Fibroblast of skin of back (primary cell): ENCODE measurements around the gene IQGAP2.
A peak's percentile ranks its signal among the peaks of the same experiment; 100 is the strongest.
"Not testable (repeated sequence)": the region's sequence is repeated elsewhere in the genome, so short reads cannot be mapped to it uniquely, and the experiment has no call there.

ENCODE experiments used
- DNase-seq: peaks from one replicate; pipeline ENCODE4 v3.0.0-alpha.2; 2013

Gene IQGAP2

GRCh38 chr5:76413746-76414145 is 10.7 kb downstream of the IQGAP2 start:
- no peak for DNase-seq

DNA sequence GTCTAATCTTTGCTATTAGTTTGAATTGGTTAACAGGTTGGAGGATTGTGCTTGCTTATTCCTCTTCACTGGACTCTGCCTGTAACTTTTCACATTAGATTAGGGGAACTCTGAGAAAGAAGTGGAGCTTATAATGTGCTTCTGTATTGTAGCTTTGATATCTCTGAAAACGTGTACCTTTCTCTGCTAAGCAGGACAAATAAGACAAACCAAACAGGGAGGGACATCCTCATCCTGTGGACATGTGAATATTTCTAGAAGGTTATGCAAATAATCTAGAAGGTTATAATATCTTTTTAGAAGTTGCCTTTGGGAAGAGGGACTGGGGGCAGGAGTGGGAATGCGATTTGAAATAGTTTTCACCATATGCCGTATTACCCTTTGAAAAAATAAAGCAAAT is 11.7 kb downstream of the IQGAP2 start:
- no peak for DNase-seq

- no peak for DNase-seq
These were observed 12.8 kb downstream of the IQGAP2 start for GRCh38 chr5:76415855-76416254.

- no peak for DNase-seq
These were observed 16.7 kb downstream of the IQGAP2 start for GRCh38 chr5:76419597-76420298.

GRCh38 chr5:76422227-76422626 is 19.1 kb downstream of the IQGAP2 start:
- no peak for DNase-seq

- DNase-seq, result no peak
These were observed 19.7 kb downstream of the IQGAP2 start for GRCh38 chr5:76422742-76423141.

- DNase-seq, result no peak
These were observed 22.1 kb downstream of the IQGAP2 start for GRCh38 chr5:76425146-76425545.

GRCh38 chr5:76425928-76426804 is 23.1 kb downstream of the IQGAP2 start:
- DNase-seq, result peak; percentile 34

DNA sequence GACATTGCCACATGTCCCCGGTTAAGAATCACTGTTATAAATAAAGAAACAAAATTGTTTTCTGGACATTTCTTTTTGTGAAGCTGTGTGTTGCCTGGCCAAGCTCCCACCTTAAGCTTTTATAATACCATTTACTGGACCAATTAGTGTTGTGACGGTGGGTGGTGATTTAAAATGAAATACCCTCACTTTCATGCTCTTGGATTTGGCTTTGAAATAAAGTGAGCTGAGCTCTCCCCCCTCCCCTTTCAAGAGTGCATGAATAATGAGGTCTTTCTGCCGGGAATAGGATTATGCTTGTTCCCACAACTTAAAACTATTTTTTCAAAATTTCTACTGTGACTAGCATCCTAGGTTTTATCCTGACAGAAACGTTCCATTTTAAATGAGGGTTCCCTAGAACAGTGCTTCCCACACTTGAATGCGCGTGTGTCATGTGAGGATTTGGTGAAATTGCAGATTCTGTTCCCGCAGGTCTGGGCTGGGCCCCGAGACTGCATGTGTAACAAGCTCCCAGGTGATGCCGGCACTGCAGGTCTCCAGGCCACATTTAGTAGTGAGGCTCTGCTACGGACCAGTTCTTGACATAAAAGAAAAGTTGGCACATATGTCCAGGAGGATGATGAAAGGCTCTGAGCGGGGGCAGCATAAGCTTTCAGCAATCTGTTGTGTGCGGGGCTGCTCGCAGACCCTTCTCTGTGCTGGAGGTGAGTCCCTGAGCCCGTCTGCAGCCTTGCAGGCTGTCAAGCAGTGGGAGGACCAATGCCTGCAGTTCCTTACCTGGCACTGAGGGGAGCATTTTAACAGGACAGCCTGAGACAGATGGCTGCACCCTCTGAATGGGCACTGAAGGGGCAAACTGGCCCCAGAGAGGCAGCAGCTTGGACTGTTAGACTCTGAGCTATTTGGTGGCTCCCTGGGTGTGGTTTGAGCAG is 24.4 kb downstream of the IQGAP2 start:
- DNase-seq, result no peak

DNA sequence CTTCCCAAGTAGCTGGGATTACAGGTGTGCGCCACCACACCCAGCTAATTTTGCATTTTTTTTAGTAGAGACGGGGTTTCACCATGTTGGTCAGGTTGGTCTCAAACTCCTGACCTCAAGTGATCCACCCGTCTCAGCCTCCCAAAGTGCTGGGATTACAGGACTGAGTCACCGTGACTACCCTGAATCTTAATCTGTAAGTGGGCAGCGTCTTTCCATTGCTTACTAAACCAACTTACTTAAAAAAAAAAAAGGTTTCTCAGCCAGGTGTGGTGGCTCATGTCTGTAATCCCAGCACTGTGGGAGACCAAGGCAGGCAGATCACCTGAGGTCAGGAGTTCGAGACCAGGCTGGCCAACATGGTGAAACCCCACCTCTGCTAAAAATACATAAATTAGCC is 25.5 kb downstream of the IQGAP2 start:
- not testable (repeated sequence) for DNase-seq

DNA sequence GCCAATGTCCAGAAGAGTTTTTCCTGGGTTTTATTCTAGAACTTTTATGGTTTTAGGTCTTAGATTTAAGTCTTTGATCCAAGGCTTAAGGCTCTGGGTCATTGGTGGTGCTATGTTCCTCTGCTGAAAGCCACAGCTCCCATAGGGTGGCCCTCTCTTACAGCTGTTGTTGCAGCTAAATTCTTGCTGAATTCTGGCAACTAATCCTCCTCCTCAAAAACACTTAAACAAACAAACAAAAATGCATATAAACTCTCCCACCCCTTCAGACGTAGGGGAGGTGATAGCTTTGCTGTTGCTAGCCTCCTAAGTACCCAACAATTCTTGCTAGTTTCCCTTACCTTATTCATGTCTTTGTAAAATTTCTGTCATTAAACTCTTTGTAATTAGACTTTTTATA is 30.2 kb downstream of the IQGAP2 start:
- no peak for DNase-seq

DNA sequence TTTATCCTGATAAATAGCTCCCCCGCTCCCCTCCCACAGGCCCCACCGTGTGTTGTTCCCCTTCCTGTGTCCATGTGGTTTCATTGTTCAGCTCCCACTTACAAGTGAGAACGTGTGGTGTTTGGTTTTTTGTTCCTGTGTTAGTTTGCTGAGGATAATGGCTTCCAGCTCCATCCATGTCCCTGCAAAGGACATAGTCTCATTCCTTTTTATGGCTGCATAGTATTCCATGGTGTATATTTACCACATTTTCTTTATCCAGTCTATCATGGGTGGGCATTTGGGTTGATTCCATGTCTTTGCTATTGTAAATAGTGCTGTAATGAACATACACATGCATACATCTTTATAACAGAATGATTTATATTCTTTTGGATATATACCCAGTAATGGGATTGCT is 34.4 kb downstream of the IQGAP2 start:
- not testable (repeated sequence) for DNase-seq

DNA sequence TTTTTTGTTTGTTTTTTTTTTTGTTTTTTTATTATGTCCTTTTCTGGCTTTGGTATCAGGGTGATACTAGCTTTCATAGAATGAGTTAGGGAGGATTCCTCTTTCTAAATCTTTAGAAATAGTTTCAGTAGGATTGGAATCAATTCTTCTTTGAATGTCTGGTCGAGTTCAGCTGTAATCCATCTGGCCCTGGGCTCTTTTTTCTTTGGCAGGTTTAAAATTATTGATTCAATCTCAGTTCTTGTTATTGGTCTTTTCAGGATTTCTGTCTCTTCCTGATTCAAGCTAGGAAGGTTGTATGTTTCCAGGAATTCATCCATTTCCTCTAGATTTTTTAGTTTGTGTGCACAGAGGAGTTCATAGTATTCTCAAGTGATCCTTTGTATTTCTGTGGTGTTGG is 34.9 kb downstream of the IQGAP2 start:
- no peak for DNase-seq

GRCh38 chr5:76439201-76439600 is 36.1 kb downstream of the IQGAP2 start:
- no peak for DNase-seq

- no peak for DNase-seq
These were observed 36.8 kb downstream of the IQGAP2 start for GRCh38 chr5:76439929-76440328.

DNA sequence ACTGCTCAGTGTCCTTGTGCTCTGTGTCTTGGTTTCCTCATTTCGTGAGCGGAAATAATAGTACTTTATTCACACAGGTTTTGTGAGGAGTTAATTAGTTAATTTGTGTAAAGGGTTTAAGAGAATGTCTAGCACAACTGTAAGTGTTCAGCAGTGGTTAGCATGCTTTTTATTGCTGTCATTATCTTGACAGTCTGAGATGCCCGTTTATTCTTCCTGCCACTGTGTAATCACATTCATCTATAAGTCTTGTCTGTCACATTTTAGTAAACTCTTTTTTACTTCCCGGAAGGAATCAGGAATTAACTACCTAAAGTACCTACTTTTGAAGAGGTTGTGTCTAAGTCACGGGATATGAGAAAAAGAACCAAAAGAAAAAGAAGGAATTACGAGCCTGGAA is 38.0 kb downstream of the IQGAP2 start:
- DNase-seq, result no peak

DNA sequence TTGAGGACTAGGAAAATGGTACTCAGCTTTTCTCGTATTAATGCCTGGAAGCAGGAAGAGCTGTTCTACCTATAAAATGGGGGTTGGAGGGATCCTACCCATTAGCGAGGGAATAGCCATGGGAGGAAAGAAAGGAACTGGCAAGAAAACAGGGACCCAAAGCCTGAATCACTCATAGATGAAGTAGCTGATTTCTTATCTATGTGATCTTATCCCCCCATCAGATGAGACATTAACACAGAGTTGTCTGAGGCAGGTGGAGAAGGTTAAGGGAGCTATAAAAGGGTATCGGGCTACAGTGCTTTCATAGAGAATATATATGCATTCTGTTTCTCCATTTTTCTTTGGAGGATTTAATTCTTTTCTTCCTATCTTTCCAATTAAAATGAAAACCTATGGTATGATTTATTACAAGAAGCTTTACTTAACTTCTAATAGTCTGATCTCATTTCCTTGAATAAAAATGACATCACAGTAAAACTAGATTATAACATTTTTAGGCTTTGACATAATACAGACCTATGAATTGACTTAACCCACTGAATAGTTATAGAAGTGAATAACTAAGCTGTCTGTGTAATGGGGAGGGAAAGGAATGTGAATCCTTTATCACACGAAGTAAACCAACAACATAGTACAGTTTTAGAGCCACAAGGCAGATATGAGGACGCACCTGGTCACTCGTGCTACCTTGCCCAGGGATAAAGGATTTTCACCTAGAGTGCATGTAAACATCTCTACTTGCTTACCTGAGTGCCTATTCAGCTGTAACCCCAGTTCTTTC is 39.0 kb downstream of the IQGAP2 start:
- DNase-seq, result no peak

DNA sequence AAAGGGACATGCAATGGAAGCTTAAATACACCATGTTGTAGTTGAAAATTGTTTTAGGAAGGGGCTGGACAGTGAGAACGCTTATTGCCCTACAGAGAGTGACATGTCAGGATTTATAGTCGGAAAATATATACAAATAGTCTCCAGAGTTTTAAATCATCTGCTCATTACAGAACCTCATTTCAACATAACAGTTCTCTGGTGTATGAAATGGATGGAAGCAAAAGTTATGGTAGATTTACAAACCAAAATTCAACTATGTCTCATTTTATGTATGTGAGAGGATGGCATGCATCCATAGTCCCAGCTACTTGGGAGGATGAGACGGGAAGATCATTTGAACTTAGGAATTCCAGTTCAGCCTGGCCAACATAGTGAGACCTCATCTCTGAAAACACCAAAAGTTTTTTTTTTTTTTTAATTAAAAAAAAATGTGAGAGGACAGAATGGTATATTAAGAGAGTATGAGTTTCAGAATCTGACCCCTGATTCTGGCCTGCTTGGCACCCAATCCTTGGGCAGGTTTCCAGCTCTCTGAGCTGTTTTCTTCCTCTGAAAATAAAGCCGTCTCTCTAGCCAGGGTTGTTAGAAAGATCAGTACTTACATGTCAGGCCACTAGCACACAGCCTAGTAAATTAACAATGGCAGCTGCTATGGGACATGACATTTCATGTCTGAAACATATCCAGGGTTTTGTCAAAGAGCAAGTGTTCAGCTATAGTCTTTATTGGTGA is 40.1 kb downstream of the IQGAP2 start:
- no peak for DNase-seq

DNA sequence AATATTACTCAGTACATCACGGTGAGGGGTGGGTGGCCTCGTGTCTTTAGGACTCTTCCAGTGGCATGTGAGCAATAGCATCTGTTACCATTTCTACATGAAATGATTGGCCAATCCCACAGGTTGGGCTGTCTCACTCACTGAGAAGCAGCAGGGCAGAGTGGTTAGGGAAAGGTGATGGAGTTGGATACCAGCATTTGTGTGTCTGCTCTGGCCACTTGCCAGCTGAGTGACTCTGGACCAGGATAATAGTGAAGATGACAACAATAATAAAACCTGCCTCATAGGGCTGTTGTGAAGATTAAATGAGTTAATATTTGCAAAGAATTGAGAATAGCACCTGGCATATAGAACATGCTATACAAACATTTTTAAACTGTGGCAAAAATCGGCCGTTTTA is 42.0 kb downstream of the IQGAP2 start:
- no peak for DNase-seq

DNA sequence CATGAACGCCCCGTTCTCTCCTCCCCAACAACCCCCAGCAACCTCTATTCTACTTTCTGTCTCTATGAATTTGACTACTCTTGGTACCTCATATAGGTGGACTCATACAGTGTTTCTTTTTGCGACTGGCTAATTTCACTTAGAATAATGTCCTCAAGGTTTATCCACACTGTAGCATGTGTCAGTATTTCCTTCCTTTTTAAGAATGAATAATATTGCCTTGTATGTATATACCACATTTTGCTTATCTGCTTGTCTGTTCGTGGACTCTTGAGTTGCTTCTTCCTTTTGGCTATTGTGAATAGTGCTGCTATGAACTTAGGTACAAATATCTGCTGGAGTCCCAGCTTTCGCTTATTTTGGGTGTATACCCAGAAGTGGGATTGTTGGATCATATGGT is 42.7 kb downstream of the IQGAP2 start:
- no peak for DNase-seq

GRCh38 chr5:76446776-76447175 is 43.7 kb downstream of the IQGAP2 start:
- DNase-seq, result no peak
